T-helper 2 cell treated with Interferon-gamma antibody and Interleukin-4, amounts not matched to agents 100 ng/mL and 5 ng/mL, for 36 hours (primary cell): ENCODE data around the gene PRR16. TPM values are rescaled to one million over a fixed set of nuclear protein-coding genes. Genes with fewer than 3 reads are reported as not detected.

Source experiments
- intact Hi-C: fragments of 100-400 bp; cut with micrococcal nuclease; formaldehyde crosslinking; loops from one replicate; pipeline ENCODE4 v1.15.1; 2023
- total RNA-seq: library from RNA; stranded (reverse); gene quantifications from 2 replicates; pipeline ENCODE4 v1.2.3, GENCODE V29; 2022

Gene PRR16
- total RNA-seq, 1 donor from 2014 or later, result not detected

DNA sequence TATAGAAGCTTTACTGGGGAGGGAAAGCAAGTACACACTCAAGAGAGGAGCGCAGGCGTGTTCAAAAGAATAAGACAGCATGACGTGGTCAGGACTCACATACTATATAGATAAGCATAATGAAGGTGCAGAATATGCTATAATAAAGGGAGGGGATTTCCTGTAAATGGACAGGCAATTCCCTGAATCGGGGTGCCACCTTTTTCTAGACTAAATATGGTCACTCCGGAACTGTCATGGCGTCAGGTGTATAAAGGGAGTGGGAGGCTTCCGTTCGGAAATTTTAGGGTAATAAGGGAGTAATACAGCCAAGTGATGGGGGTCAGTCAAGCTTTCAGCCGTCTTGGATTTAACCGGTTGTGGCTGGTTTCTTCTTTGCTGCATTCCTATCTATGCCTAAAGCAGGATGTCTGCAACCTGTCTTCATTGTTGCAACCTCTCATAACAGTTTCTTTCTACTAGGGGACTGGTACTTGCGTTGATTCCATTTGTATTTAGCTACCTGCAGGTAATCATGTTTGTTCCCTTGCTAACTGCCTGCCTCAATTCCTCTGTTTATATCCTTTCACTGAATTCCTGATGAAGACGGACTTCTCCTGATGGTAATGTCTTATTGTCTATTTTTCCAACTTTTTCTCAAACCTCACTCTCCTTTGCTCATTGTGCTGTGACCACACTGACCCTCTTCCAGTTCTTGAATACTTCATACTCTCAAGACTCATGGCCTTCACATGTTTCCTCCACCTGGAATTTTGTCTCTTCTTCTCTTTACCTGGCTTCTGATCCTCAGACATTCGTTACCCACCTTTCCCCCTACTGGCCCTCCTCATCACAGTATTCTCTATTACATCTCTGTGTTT is 48.9 kb downstream of the PRR16 start:
- intact Hi-C loops, result no loop called here

DNA sequence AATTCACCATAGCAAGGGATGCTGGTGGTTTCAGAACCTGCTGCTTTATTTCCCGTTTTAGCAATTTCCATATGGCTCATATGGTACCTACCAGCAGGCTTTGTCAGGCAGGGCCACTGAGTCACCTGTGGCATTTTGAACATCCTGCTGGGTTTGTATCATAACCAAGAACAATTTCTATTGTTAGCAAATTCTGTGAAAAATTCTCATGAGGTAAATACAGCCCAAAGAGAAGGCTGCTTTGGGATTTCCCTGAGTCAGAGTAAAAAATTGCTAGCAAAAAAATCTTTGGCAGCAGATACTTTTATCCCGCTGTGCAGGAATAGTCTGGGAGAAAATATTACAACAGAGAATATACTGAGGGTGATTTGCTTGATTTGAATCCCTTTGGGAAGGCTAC is 52.7 kb downstream of the PRR16 start:
- intact Hi-C loops, result no loop called here

DNA sequence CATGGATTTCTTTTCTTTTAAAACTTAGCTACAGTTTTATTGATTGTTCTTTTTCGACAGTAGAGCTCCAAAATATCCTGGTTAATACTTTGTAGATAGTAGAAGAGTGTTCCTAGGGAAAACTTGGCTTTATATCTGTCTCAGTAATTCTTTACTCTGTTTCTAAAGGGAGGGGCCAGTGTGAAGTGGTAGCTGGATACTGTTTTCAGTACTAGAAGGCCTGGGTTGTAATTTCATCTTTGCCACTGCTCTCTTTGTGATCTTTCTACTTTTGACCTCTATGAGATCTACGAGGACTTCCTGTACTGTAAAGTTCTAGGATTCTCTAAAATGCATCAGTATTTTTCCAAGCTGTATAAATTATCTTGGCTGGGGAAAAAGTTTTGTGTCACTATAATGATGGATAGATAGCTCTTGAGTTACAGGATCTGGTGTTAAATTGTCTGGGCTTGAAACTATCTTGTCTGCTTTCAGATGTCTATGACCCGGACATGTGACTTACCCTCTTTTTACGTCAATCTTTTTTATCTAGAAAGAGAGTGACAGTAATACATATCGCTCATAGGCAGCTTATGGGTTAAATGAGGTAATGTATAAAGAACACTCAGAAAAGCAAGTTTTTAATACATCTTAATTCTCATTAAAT is 53.6 kb downstream of the PRR16 start:
- intact Hi-C loops, result no loop called here

DNA sequence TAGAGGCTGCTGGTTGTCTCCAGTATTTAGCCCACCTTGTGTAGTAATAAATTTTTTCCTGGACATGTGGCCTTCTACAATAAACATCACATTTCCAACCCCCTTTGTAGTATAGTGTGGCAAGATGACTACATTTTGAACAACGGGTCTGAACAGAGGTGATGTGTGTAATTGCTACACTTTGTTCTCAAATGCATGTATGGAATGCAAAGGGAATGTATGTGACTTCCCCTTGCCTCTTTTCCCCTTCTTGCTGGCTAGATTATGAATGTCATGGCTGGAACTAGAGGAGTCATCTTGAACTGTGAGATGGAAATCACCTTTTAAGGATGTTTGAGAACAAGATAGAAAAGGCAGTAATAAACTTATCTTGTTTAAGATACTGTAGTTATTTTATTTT is 54.5 kb downstream of the PRR16 start:
- intact Hi-C loops, result no loop called here

DNA sequence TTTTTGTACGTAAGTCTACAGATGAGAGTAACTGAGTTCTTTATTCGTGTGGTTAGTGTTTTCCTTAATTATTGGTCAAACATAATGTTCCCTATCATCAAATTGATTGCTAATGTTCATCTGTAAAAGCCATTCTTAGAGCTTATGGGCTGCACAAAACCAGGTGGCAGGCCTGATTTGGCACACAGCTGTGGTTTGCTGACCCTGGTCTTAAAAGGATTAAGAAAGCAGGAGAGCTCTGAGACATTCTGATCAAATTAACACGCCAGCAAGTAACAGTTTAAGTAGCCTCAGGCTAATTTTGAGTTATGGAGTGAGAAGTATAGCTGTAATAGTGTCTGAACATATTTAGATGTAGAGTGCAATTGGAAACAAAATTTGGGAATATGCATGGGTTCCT is 63.2 kb downstream of the PRR16 start:
- intact Hi-C loops, result no loop called here

DNA sequence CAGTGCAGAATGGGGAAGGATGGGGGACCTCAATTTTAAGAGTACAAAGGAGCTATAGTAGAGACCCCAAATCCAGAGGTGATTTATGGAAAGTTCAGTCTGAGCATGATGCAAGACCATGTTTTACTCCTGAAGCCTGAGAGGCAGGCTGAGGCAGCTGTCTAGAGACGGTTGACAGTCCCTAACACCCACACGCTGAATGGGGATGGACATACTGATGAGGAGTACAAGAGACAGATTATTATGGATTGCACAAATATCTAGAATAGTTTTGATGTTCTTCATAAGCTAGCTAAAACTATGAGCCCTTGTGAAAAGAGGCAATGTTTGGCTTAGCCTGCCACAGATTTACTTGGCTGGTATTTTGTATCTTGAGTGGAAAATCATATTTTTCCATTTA is 64.5 kb downstream of the PRR16 start:
- intact Hi-C loops, result no loop called here

DNA sequence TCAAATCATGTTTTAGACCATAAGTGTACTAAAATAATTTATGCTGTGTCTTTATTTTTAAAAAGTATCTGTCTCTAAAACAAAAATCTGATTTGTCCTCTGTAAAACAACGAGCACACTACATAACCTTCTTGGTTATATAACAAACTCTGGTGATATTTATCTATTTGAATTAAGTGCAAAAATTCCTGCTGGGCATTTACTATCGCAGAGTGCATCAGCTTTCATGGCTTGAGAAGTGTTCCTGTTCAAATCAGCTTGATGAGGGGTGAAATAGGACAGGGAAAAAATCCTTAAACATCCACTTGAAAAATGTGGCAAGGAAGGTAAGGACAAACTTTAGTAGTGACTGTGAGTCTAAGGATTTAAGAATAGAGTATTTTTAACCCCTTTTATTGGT is 65.3 kb downstream of the PRR16 start:
- intact Hi-C loops, result no loop called here

DNA sequence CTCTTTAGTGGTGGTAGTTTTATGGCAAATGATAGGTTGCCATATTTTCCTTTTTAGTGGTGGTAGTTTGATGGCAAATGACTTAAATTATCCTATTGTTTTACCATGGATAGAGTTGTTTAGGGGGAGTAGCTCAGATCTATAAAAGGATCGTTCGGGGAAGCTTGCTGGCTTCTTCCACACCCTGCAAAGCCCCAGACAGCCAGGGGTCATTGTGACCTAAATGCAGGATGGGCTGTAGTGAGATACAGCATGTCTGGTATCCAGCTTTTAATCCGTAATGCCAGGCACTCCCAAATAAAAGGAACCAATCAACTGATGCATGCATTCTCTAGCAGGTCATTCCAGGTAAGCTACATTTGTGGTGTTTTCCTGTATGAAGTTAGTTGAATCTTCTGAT is 67.1 kb downstream of the PRR16 start:
- intact Hi-C loops, result no loop called here

DNA sequence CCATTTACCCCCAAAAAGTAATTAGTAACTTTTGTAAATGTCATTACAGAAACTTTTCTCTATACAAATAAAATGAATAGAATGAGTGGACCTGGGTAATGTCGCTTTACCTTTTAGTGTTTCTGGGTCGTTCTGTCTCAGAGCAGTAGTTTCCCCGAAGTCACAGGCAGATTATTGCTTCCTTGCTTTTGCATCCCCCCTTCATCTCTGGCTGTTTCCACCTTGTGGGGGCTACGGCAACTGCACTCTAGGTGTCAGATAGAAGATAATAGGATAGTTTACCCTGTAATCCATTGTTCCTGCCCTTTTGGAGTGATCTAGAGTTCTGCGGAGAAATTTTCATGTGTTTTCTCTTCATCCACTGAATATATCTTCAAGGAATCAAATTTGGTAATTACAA is 68.7 kb downstream of the PRR16 start:
- intact Hi-C loops, result no loop called here

DNA sequence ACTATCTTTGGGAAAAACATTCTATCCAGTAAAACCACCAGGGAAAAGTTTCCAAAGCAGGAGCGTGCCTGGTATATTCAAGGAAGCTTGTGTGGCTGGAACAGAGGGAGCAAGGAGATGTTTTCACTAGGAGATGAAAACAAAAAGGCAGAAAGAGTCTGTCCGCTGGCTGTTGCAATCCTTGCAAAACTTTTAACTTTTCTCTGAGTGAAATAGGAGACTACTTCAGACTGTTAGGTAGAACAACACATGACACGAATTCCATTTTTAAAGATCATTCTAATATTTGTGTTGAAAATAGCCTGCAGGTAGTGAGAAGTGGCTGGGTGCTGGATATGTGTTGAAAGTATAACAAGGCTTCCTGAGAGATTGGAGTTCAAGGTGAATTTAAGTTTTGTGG is 69.5 kb downstream of the PRR16 start:
- intact Hi-C loops, result no loop called here

DNA sequence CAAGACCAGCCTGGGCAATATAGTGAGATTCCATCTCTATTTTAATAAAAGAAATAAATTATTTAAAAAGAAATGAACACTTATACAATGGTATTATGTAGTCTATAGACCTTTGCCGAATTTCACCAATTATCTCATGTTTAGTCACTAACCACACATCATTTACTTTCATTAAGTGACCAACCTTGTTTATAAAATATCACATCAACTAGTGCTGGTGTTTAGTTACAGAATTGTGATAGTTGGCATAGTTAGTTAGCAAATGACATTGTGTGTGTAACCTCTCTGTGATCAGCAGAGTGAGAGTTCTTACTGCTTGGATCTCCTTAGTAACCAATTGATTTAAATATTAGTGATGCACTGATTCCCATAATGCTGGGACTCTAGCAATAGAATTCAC is 71.8 kb downstream of the PRR16 start:
- intact Hi-C loops, result no loop called here

DNA sequence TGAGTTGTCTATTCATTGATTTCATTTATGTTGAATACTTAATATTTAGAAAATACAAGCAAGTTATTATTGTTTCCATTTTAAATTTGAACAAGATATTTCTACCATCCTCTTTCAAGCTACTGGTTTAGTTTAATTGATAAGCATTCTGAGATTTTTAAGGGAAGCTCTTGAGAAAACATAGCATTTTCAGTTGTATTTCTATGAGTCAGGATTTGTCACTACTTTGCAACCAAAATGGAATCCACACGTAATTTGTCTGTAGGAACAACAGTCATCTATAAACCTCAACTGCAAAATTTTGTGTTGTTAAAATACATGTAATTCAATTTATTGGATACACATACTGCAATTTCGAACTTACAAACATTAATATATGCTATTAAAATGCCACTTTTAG is 74.0 kb downstream of the PRR16 start:
- intact Hi-C loops, result no loop called here

DNA sequence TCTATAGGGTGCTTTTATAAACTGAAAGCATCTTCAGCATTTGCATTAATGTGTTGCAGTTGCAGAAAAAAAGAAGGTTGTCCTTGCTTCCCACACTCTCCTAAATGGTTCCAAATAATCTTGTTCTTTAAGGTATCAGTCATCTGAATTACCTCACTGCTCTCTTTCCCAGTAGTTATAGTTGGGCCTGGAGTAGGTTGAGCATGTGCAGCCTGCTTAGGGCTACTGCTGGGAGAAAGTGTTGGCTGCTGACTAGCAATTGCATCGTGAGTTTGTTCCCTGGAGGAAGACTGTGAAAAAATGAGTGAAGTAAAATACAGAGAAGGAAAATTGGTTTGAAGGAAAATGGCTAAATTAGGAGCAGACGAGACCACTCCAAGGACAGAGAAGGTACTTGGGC is 74.5 kb downstream of the PRR16 start:
- intact Hi-C loops, result no loop called here

DNA sequence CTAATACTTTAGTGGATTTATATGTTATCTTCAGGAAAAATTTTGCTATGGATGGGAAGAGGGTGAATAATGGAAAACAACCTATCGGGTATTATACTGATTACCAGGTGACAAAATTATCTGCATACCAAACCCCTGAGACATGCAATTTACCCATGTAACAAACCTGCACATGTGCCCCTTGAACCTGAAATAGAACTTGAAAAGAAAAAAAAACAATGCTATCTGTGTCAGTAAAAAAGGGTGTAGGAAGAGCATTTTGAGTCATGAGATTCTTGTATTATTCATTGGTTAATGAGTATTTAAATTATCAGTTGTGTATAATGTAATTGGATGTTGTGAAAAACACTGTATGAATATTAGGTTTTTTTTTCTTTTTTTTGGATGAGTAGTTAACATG is 75.4 kb downstream of the PRR16 start:
- intact Hi-C loops, result no loop called here

DNA sequence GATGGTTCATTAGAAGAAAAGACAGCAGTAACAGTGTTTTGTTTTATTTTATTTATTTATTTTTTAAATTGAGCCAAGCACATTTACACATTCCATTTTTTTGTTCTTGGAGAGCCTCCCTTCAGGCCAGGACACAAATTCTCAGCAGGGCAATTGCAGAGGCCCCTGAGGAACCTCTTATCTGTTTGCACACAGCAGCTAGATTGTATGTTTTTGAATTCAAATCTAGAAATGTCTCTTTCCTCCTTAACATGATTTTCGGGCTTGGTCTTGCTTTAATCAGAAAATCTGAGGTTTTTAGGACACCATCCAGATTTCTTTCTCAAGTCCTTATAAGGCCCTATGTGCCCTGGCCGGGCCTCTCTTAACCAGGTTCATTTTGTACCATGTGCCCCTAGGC is 76.0 kb downstream of the PRR16 start:
- intact Hi-C loops, result no loop called here

DNA sequence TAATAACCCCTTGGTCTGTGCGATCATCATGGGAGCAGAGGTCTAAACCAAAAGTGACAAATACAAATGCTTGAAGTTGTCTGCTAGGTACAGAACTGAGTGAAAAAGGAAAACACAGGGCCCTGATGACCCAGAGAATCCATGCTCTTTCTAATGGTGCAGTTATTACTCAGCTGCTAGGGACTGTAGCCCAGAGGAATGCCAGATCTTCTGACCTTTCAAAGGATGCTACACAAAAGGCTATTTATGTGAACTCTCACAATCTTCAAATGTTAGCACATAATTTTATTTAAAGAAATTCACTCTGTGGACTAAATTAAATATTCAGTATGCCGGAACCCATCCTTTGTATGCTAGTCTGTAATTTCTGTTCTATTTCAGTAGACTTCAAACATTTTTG is 79.9 kb downstream of the PRR16 start:
- intact Hi-C loops, result no loop called here

DNA sequence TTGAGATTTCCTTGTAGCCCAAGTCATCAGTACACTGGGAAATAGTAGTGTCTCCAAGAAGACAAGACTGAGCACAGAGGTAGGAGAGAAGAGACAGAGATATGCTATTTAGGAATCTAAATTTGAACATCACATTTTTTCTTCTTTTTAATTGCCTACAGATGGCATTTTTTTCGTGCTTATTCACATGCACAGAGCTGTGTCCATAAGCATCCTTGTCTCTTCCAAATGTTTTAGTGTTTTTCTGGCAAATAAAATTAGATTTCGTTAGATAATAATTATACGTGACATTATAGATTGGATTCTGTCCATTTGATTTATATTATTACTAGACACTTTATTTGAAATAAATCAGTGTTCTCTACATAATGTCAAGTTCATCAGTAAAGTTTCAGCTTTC is 80.9 kb downstream of the PRR16 start:
- intact Hi-C loops, result no loop called here

DNA sequence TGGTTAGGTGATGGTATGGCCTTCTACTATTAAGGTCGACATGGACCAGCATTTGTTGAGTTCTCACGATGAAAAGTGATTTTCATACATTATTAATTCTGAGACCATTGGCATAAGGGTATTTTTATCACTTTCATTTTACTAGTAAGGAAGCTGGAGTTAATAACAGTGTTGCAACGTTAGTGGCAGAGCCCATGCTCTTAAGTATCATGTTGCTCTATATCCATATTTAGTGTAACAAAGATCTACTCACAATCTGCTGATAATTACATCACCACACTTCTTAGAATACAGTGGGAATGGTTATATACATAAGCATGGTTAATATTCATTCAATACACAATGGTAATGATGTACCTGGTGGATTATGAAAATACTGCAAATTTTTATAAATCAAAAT is 81.9 kb downstream of the PRR16 start:
- intact Hi-C loops, result no loop called here

DNA sequence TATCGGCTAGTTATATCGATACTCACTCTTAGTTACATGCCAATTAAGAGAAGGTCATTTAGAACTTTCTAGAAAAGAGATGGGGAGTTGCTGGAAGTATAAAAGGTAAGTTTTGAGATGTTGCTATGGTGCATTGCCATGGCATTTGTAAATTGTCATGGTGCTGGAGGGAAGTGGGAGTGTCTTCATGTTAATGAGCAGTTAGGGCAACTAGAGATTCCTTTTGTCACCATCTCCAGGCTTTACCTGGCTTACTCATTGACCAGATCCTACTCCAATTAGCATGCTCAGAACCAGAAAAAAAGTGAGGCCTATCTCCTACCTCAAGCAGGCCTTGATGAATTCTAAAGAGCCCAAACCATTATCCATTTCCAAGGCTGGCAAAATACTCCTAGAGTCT is 82.8 kb downstream of the PRR16 start:
- intact Hi-C loops, result no loop called here

DNA sequence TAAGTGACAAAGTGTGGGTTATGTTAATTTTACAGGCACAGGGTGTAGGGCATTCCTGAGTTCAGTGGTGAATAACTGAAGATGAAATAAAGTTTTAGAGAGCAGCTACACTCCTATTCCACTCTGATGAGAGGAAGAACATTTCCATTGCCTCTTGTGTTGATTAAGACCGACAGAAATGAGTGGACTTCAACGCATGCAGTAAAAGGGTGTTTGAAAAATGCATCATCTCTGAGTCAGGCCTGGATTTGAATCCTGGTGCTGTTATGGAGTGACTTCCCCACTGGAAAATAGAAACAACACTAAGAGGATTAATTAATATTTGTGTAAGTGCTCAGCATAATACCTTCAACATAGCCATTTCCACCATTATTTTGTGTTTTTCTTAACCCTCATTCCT is 86.3 kb downstream of the PRR16 start:
- intact Hi-C loops, result no loop called here

DNA sequence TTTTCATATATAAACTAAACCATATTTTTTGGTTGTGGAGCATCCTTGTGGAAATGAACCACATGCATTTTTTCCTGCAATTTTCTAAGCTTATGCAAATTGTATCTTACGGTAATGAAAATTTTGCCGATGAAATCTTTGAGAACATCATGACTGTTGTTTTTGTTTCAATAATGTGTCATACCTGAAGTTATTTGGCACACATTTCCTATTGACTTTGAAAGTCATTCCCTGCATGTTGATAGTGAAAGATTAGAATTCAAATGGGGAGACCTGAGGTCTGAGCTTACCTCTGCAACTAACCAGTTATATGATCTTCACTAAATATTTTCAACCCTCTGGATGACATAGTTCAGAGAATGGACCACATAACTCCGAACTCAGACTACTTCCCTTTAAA is 88.5 kb downstream of the PRR16 start:
- intact Hi-C loops, result no loop called here

DNA sequence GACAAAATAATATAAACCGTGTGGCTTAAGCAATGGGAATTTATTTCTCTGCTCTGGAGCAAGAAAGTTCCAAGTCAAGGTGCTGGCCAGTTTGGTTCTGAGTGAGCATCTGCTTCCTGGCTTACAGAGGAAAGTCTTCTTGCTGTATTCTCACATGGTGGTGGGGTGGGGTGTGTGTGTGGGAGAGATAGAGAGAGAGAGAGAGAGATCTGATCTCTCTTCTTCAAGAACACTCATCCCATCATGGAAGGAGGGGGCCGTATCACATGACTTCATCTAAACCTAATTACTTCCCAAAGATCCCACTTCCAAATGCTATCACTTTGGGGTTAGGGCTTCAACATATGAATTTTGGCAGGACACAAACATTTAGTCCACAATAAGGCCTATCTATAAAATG is 91.2 kb downstream of the PRR16 start:
- intact Hi-C loops, result no loop called here

DNA sequence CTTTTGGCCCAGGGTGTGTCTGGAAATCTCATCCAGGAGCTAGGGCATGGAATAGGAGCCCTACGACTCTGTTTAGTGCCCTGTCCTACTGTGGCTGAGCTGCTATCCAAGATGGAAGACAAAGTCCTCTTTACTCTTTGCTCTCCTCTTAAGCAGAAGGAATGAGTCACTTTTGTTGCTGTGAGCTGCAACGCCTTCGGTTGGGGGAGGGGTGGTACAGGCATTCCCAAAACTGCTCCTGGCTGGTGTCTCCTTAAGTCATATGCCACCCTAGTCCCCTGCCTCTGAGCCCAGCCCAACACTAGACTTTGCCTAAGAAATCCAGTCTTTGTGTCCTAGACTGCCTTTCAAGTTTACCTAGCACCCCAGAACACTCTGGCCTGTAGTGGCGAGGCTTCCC is 99.9 kb downstream of the PRR16 start:
- intact Hi-C loops, result no loop called here
